ENCODE data around the gene CBL. TPM values are rescaled to one million over a fixed set of nuclear protein-coding genes. Genes with fewer than 3 reads are reported as not detected.
"Not testable (repeated sequence)": the region's sequence is repeated elsewhere in the genome, so short reads cannot be mapped to it uniquely, and the experiment has no call there.

CBL gene
- total RNA-seq, 1 donor from 2014 or later = 15.5 TPM

GRCh38 chr11:119190531-119190930 is 15.6 kb upstream of the CBL start:
- intact Hi-C loops (cut with DNase I) = no loop called here
- TF ChIP-seq CTCF (IDR thresholded peaks at IDR 0.05) = no peak
- TF ChIP-seq POLR2A (IDR thresholded peaks at IDR 0.05) = no peak
- no peak for TF ChIP-seq POLR2AphosphoS5 (IDR thresholded peaks at IDR 0.05; ENCODE audit: insufficient read depth in 1 of 2, low read depth in 1 of 2)

GRCh38 chr11:119191265-119191664 is 14.9 kb upstream of the CBL start:
- H3K4me1 ChIP-seq; H3K27ac ChIP-seq; DNase-seq (ENCODE audit: extremely low spot score in 2 of 2); H3K9me3 ChIP-seq; H3K27me3 ChIP-seq; intact Hi-C loops (cut with DNase I); H3K4me3 ChIP-seq; H3K36me3 ChIP-seq: not testable (repeated sequence)

More at GRCh38 chr11:119190531-119190930, 15.6 kb upstream of the CBL start:
- DNase-seq (ENCODE audit: extremely low spot score in 2 of 2) = no peak
- Histone ChIP-seq H3K27me3 (no peaks in the 10 kb centered on the region), H3K36me3 (no peaks in the 10 kb centered on the region), H3K27ac (no peak overlapping the region), H3K4me1 (no peaks in the 10 kb centered on the region), H3K4me3 (no peak overlapping the region), H3K9me3 (no peaks in the 10 kb centered on the region)

GRCh38 chr11:119192111-119192510 is 14.0 kb upstream of the CBL start:
- DNase-seq (ENCODE audit: extremely low spot score in 2 of 2) = no peak
- Histone ChIP-seq H3K27me3 (no peaks in the 10 kb centered on the region), H3K27ac (no peak overlapping the region), H3K4me3 (no peak overlapping the region), H3K4me1 (no peaks in the 10 kb centered on the region), H3K9me3 (no peaks in the 10 kb centered on the region), H3K36me3 (no peaks in the 10 kb centered on the region)
- TF ChIP-seq POLR2A (IDR thresholded peaks at IDR 0.05) (no peak), POLR2AphosphoS5 (IDR thresholded peaks at IDR 0.05; ENCODE audit: insufficient read depth in 1 of 2, low read depth in 1 of 2) (no peak), CTCF (IDR thresholded peaks at IDR 0.05) (no peak)
- intact Hi-C loops (cut with DNase I) = no loop called here

GRCh38 chr11:119193001-119193400 is 13.1 kb upstream of the CBL start:
- Histone ChIP-seq H3K36me3 (no peaks in the 10 kb centered on the region), H3K9me3 (no peaks in the 10 kb centered on the region), H3K4me3 (no peak overlapping the region), H3K27me3 (no peaks in the 10 kb centered on the region), H3K27ac (no peak overlapping the region), H3K4me1 (no peaks in the 10 kb centered on the region)
- no peak for TF ChIP-seq POLR2A (IDR thresholded peaks at IDR 0.05)
- TF ChIP-seq POLR2AphosphoS5 (IDR thresholded peaks at IDR 0.05; ENCODE audit: insufficient read depth in 1 of 2, low read depth in 1 of 2) = no peak
- no peak for TF ChIP-seq CTCF (IDR thresholded peaks at IDR 0.05)
- intact Hi-C loops (cut with DNase I) = no loop called here
- DNase-seq (ENCODE audit: extremely low spot score in 2 of 2) = no peak

- Histone ChIP-seq H3K4me3 (no peak overlapping the region), H3K36me3 (no peaks in the 10 kb centered on the region), H3K27ac (no peak overlapping the region), H3K9me3 (no peaks in the 10 kb centered on the region), H3K4me1 (no peaks in the 10 kb centered on the region), H3K27me3 (no peaks in the 10 kb centered on the region)
- DNase-seq (ENCODE audit: extremely low spot score in 2 of 2) = no peak
- TF ChIP-seq POLR2AphosphoS5 (IDR thresholded peaks at IDR 0.05; ENCODE audit: insufficient read depth in 1 of 2, low read depth in 1 of 2) (no peak), CTCF (IDR thresholded peaks at IDR 0.05) (no peak), POLR2A (IDR thresholded peaks at IDR 0.05) (no peak)
- intact Hi-C loops (cut with DNase I) = no loop called here
Measured at GRCh38 chr11:119193626-119194025, 12.5 kb upstream of the CBL start.
